GM12892 (cell line): ENCODE data around the gene KRTAP21-3.

ENCODE experiments used
- POLR2A ChIP-seq: IDR thresholded peaks from 2 replicates; pipeline ENCODE4 v1.6.1; 2011; ENCODE audit warnings: low read depth, low read length, control low read depth
- POLR2AphosphoS5 ChIP-seq: IDR thresholded peaks from 2 replicates; pipeline ENCODE4 v1.6.1; 2011; ENCODE audit warnings: low read depth, low read length, control low read depth
- TAF1 ChIP-seq: IDR thresholded peaks from 2 replicates; pipeline ENCODE4 v1.6.1; 2011; ENCODE audit warnings: low read depth, mild to moderate bottlenecking, control low read depth, low read length, borderline replicate concordance

DNA sequence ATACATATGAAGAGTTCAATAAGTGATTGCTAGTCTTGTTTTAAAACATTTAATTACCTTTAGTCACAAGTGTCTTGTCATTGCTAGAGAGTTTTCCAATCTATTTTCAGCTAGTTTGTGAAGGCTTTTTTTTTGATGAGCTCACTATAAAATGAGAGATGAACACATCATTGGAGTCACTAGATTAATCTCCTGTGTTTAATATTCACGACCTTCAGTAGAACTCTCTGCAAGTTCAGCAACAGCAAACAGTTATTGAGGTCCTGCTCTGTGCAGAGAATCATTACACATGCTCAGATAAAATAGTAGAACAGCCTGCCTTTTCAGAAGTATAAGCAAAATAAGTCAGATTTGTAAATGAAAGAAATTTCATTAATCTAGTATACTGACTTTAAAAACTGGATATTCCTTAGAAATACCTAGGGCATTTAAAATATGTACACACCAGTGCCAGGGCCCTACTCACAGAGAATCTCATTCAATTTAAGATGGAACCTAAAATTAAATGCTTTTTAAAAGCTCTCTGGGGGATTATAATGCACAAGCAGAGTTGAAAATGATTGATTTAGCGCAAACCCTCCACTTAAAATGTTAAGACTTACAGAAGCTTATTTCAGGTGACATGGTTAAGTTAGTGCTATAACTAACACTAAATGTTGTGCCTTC, 45.5 kb downstream of the KRTAP21-3 start:
- no peak for TF ChIP-seq POLR2A
- TF ChIP-seq TAF1: no peak
- no peak for TF ChIP-seq POLR2AphosphoS5
